HTR-8/SVneo (cell line): ENCODE measurements around the gene TSPAN5.
A peak's percentile ranks its signal among the peaks of the same experiment; 100 is the strongest.
"Not testable (repeated sequence)": the region's sequence is repeated elsewhere in the genome, so short reads cannot be mapped to it uniquely, and the experiment has no call there.

ENCODE experiments used
- DNase-seq: peaks from one replicate; pipeline ENCODE4 v3.0.0; 2011; ENCODE audit warnings: low spot score, mixed read lengths; ENCODE audit not compliant: insufficient read length
- FAIRE-seq: peaks from 2 replicates; lab custom pipeline; 2011; peaks lifted over from hg19 to GRCh38; lab: Jason Lieb, UNC

TSPAN5 gene

DNA sequence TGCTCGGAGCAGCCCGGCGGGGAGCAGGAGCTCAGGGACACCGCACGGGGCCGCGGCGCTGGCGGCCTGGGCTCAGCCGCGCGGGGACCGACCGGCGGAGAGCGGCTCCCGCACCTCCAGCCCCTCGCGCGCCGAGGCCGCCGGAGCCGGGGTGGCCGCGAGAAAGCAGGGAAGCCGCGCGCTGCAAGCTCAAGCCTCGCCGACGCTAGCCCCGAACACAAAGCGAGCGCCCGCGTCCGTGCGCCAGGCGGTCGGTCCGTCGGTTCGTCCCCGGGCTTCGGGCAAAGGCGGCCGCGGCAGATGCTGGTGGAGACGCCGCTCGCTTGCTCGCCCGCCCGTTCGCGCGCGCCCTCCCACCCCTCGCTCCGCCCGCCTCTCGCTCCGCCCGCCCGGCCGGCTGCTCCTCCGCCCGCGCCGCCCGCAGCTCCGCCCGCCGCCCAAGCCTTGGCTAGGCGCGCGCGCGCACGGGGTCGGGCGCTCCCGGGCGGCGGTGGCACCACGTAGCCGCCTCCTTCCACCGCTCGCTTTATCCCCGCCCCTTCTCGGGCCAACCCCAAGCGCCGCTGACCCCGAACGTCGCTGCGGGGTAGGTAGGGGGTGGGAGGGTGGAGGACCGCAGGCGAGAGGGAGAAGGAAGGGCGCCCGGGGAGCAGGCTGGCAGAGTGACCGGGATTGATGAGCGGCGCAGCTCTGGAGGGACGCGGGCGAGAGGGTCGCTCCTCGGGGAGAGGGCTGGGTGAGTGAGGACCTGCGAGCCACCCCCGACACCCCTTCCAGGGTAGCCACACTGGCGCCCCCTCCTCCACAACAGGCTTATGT is at the start of gene TSPAN5:
TSPAN5 (minus strand) TSS at position 325 of the 819 bp plus-strand sequence.
- FAIRE-seq (no peak), DNase-seq (peak; percentile 56)

DNA sequence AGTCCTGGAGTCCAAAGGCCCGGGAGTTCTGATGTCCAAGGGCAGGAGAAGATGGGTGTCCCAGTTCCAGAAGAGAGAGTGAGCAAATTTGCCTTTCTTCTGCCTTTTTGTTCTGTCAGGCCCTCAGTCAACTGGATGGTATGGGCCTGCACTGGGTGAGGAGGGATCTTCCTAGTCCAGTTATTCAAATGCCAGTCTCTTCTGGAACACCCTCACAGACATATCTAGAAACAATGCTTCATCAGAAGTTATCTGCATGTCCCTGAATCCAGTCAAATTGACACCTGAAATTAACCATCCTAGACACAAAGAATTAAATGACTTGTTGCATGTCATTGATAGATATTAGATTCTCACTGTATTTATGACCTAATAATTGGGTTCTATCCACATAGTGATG is 48.5 kb upstream of the TSPAN5 start:
- DNase-seq (no peak), FAIRE-seq (no peak)

DNA sequence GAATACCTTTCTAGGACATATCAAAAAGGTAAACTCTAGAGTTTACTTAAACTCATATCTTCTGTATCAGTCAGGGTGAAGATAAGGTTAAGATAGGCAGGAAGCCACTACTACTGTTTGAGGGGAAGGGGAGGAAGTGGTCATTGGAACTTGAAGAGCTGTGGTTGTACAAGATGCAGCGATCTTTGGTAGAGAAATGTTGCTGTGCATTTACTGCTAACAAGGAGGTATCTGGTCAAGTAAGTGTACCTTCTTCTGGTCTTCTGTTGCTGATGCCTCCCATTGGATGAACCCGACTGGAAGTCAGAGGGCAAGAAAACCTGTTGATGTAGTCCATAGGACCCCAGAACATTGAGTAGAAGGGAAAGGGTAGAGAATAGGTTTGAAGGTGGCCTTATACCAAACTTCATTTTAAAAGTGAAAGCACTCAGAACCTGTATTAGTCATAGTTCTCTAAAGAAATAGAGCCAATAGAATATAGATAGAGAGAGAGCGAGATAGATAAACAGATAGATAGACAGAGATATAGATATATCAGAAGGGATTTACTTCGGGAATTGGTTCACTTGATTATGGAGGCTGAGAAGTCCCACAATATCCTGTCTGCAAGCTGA is 47.9 kb upstream of the TSPAN5 start:
- no peak for FAIRE-seq
- DNase-seq = no peak

DNA sequence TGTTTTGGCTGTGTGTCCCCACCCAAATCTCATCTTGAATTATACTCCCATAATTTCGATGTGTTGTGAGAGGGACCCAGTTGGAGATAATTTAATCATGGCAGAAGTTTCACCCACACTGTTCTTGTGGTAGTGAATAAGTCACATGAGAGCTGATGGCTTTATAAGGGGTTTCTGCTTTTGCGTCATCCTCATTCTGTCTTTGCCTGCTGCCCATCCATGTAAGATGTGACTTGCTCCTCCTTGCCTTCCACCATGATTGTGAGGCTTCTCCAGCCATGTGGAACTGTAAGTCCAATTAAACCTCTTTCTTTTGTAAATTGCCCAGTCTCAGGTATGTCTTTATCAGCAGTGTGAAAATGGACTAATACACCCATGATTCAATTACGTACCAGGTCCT is 47.2 kb upstream of the TSPAN5 start:
- DNase-seq, FAIRE-seq: not testable (repeated sequence)

DNA sequence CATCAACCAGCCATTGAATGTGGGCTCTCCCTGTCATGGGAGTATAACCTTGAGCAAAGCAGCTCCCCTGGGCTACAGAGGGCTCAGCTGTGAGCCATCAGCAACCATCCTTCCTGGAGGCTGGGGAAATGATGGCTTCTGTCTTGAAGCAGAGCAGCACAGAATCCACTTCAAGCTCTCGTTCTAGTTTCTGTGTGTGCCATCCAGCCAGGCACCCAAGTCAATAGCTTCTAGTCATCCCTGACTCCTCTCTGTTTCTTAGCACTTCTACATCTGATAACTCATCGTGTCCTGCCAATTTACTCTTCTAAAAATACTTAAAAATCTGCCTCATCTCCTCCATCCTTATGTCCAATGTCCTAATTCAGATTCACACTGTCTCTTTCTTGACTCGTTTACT is 42.2 kb upstream of the TSPAN5 start:
- FAIRE-seq (no peak), DNase-seq (no peak)

DNA sequence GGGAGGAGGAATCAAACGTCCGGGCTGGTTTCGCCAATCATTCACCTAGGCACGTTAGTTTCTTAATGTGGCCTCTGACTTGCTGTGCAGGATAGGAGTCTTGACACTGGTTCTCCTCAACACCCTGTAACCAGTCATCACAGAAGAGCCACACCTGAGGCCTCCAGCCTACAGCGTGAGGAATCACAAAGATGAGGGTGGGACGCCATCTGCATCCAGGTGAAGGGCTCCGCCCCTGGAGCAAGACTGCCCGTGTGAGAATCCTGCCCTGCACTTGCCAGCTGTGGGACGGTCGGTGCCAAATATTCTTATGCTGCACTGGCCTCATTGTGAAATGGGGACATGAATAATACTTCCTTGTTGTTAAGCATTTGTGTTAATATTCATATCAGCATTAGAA is 35.7 kb upstream of the TSPAN5 start:
- no peak for FAIRE-seq

DNA sequence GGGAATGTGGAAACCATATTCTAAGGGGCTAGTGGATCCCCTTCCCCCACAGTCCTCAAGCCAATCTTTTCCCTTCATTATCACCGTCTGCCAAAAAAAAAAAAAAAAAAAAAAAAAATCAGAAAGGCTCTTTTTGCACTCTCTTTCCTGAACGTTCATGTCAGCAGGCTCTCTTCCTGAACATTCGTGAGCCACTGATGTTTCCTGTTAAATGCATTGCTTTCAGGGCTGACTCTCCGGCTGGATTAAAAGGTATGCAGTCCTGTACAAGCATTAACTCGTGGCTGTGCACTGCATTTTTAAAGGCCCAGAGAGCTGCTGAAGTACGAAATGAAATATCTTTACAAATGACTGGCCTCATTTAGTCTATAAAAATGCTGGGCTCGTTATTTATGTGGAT is 34.0 kb upstream of the TSPAN5 start:
- no peak for FAIRE-seq

More for the DNA sequence above, 35.7 kb upstream of the TSPAN5 start:
- no peak for DNase-seq

DNA sequence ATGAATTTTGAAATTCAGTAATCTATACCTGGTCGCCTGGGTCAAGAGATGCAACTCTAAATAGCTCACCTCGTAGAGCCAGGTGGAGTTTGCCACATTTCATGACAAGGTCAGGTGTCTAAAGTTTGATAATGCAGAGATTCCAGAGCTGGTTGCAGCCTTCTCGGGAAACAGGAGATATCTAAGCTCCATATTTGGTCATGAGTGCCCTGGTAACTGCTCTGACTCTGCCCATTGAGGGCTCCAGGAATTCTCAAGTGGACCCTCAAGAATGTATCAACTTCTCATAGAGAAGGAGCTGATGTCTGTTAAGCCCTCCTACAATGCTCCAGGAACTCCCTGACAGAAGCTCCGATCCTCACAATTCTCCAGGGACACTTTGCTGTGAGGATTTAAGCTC is 33.2 kb upstream of the TSPAN5 start:
- FAIRE-seq = no peak
- no peak for DNase-seq

More for the DNA sequence above, 34.0 kb upstream of the TSPAN5 start:
- no peak for DNase-seq

DNA sequence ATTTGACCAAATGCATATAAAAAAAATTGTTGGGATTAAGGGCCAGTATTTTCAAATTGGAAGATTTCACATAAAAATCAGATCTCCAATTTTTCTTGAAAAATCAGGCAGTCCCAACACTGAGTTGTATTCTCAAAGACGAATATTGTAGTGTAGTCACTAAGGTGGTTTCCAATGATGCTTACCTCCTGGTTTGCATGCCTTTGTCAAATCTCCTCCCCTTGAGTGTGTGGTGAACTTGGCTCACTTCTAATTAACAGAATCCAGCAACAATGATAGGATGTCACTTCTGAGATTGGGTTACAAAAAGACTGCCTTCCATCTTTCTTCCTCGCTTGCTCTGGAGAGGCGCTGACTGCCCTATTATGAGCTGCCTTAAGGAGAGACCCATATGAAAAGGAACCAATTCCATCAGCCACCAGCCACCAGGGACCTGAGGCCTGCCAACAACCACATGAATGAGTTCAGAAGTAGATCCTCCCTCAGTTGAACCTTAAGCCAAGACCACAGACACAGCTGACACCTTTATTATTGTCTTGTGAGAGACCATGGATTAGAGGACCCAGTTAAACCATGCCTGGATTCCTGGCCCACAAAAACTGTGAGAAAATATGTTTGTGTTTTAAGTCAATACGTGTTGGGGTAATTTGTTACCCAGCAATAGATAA is 31.2 kb upstream of the TSPAN5 start:
- FAIRE-seq (no peak), DNase-seq (no peak)

DNA sequence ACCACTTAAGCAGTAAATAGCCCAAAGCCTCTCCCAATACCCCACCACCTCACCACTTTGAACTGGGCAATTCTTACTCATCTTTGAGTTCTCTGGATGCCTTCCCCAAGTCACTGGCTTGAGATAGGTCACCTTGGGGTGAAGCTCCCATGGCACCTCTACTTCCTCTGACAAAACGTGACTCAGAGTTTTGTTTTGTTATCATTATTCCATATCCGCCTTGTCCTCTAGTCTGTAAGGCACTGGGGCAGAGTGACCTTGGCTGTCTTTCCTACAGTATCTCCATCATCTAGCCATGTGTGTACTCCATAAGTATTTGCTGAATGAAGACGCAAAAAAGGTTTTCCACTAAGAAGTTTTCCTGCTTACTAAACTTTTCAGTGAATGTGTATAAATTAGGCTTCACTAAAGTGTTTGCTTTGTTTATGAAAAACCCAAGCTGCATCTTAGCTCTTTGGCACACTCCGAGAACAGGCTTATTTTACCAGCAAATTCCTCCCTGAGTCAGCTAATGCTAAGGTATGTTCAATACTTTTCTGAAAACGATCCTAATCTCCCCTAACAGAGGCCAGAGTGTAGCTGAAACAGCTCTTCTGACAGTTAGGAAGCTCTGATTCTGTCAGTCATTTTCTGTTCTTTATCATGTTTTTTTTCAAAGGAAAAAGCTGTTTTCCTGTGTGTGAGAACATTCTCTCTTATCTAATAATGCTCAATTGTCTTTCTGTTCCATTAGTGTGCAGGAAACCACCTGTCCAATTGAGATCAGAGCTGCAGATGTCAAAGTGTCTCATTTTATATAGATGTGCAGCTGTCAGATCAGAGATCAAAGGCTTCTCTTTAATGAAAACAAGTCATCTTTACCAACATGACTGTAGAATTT is 30.2 kb upstream of the TSPAN5 start:
- DNase-seq (peak; percentile 30), FAIRE-seq (no peak)

DNA sequence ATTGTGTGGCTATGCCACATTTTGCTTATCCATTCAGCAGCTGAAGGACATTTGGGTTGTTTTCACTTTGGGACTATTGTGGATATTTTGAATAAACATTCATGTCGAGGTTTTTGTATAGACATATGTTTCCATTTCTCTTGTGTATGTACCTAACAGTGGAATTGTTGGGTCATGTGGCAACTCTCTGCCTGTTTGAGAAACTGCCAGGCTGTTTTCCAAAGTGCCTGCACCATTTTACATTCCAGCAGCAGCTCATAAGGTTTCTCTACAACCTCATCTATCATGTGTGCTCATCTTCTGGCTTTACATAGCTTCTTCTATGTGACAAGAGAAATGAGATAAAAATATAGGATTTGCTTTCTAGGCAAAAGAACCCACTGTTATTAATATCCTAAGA is 29.5 kb upstream of the TSPAN5 start:
- no peak for FAIRE-seq
- no peak for DNase-seq

DNA sequence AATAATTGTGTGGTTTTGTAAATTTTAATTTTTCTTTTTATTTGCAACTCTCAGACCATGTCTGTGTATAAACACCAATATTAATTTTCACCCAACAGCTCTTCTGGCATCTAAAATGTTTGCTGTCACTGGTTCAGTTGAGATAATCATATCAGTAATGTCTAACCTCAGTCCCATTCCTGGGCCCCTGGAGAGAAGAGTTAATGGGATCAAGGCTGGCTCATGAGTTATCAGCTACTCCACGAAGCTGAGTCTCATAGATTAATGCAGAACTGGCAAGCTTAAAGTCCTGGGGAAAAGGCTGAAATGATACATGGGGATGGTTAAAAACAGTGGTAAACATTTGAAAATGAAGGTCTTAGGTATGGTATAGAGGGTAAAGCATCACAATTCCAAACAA is 28.4 kb upstream of the TSPAN5 start:
- no peak for DNase-seq
- no peak for FAIRE-seq

DNA sequence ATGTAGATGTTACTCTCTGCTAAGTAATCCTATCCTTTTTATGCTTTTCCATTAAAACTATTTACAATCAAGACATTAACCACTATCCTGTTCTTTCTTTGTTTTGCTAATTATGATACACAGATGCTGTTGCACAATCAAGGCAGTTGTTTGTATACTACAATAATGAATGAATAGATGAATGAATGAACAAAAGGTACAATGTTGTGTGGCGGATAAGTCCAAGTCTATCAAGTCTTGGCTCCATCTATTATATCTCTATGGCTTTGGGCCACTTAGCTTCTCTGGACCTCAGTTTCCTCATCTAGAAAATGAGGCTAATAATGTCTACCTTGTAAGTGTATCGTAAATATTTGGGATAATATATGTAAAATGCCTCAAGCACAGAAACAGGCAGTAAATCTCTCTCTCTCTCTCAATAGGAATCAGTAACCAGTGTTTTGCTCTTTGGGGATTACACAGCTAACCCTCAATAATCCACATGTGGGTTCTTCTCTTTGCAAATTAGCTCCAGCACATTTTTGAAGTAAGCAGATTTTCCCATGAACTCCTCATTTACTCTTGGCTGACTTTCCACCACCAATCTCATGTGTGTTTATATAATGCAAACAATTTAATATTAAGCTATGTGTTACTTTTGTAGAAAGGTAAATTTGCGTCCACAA is 27.8 kb upstream of the TSPAN5 start:
- DNase-seq = no peak
- no peak for FAIRE-seq

DNA sequence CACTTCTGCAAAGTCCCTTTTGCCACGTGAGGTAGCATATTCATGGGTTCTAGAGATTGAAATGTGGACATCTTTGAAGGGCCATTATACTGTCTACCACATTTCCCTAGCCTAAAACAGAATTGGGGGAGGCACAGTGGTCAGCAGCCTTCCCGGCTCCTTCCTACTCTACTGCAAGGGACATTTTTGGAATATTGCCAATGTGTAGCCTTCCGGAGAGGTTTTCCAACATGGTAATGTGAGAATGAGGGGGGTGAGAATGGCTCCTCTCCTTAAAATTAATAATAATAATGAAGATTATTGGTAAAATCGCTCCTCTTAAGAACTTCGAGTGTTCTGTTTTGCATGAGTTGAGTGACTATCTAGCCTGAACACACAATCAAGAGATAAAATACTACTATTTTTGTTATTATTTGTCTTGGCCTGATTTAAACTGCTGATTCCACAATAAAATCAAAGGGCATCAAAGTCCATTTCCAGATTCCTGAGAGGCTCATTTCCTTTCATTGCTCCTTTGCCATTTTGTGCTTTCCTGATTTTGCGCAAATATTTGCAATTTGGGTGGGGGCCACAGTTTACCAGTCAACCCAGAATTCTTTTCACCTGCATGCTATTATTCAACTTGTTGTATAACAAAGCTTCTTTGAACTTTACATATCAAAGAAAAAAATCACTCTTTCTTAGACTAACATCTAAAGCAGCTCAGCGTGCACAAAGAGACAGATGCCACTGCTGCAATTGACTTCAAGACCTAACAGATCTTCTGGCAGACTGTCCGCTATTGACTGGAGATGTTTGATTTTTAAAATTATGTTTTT is 27.0 kb upstream of the TSPAN5 start:
- no peak for DNase-seq
- no peak for FAIRE-seq

DNA sequence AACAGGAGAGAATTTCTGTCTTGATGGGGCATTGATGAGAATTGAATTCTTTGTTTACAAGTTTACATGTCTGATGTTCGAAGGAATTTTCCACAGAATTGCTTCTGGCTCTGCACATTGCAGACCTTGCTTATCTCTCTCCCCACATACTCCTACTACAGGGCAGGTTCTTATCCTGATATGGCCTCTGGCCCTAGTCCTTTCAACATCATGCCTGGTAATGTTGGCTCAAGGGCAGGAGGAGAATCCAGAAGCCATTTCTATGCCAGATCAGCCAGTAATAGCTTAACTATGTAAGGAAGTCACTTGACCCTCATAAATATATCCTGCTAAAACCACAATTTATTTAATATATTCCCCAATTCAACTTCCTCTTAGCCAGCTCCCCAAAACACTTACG is 24.3 kb upstream of the TSPAN5 start:
- DNase-seq = peak; percentile 23
- FAIRE-seq = no peak

DNA sequence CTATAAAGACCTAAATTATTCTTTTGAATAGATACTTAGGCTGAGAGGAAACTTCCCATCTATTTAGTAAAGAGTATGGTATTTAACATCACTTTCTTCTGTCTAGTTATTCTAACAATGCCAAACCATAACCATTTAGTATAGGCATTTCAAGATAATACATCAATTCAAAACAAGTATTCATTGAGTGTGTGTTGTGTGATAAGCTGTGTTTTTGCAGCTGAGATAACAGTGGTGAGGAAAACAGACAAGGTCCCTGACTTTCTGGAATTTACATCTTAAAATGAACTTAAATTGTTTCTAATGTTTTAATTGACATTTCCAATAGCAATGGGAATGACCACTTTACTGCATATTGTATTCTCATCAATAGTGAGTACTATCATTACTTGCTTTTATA is 22.4 kb upstream of the TSPAN5 start:
- DNase-seq (no peak), FAIRE-seq (no peak)

DNA sequence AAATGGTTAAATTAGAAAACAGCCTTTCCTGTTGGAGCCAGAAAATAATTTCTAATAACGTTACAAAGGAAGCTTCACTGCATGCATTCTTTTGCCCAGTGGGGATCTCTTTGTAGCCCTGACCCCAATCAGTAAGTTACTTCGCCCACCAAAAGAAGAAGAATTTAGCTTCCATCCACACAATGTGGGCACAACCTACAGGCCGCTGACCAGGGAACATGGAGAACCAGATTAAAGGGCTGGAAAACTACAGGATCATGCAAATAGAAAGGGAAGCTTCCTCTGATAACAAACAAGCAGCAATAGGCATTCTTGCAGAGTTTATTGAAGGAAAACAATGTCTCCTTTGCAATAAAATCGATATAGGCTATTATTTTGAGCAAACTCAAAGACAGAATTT is 21.3 kb upstream of the TSPAN5 start:
- DNase-seq = no peak
- FAIRE-seq = no peak

DNA sequence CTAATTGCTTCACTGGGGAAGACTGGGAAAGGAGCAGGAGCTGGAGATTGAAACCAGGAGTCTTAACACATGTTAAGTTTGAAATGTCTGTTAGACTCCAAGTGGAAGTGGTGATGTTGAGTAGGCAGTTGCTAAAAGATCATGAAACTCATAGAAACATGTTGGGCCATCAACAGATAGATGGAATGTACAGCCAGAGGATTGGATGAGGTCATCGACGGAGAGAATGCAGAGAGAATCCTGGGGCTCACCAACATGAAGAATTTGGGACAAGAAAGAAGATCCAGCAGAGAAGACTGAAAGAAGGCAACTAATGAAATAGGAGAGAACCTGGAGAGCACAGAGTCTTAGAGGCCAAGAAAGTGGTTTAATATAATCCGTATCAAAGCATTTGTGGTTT is 19.4 kb upstream of the TSPAN5 start:
- DNase-seq = no peak

More for the DNA sequence above, 19.4 kb upstream of the TSPAN5 start:
- no peak for FAIRE-seq
